KMS-11 (cell line): ENCODE data around the gene CAMTA1.

Experiments used
- H2AFZ ChIP-seq: fragments of 200-600 bp; sonication (generic); 2 replicates; pipeline ENCODE4 v1.6.1; 2016; ENCODE audit warnings: antibody characterized with exemption, mixed run types, low read depth
- H3K27ac ChIP-seq: fragments of 200-600 bp; sonication (generic); 2 replicates; pipeline ENCODE4 v1.6.1; 2016; ENCODE audit warnings: mild to moderate bottlenecking, mixed run types
- H3K27me3 ChIP-seq: fragments of 200-600 bp; sonication (generic); 2 replicates; pipeline ENCODE4 v1.6.1; 2017; ENCODE audit warnings: mild to moderate bottlenecking, low read depth, mixed run types, moderate library complexity; ENCODE audit not compliant: insufficient read depth
- H3K36me3 ChIP-seq: fragments of 200-600 bp; sonication (generic); 2 replicates; pipeline ENCODE4 v1.6.1; 2017; ENCODE audit warnings: mild to moderate bottlenecking, mixed run types; ENCODE audit not compliant: insufficient read depth
- H3K4me1 ChIP-seq: fragments of 200-600 bp; sonication (generic); 2 replicates; pipeline ENCODE4 v1.6.1; 2016; ENCODE audit warnings: mild to moderate bottlenecking, low read depth, mixed run types; ENCODE audit not compliant: poor library complexity, severe bottlenecking
- H3K4me2 ChIP-seq: fragments of 200-600 bp; sonication (generic); 2 replicates; pipeline ENCODE4 v1.7.0; 2016; ENCODE audit warnings: mild to moderate bottlenecking, mixed run types
- H3K4me3 ChIP-seq: fragments of 200-600 bp; sonication (generic); IDR thresholded peaks from 2 replicates; pipeline ENCODE4 v1.6.1; 2017; ENCODE audit warnings: low read depth, low read length, mixed read lengths; ENCODE audit not compliant: insufficient read depth
- H3K79me2 ChIP-seq: fragments of 200-600 bp; sonication (generic); 2 replicates; pipeline ENCODE4 v1.6.1; 2016; ENCODE audit warnings: low read depth, mixed run types; ENCODE audit not compliant: insufficient read depth
- H3K9ac ChIP-seq: fragments of 200-600 bp; sonication (generic); 2 replicates; pipeline ENCODE4 v1.6.1; 2016; ENCODE audit warnings: mild to moderate bottlenecking, mixed run types
- H4K20me1 ChIP-seq: fragments of 200-600 bp; sonication (generic); 2 replicates; pipeline ENCODE4 v1.6.1; 2016; ENCODE audit warnings: mild to moderate bottlenecking, mixed run types; ENCODE audit not compliant: insufficient read depth
- CTCF ChIP-seq: fragments of 200-600 bp; sonication (generic); conservative IDR thresholded peaks from 2 replicates; pipeline ENCODE4 v1.6.1; 2017; ENCODE audit warnings: low read depth, mild to moderate bottlenecking, antibody characterized with exemption, low read length, moderate library complexity, mixed read lengths

CAMTA1 gene

GRCh38 chr1:7680207-7680954, 895.1 kb downstream of the CAMTA1 start:
- H3K27me3 ChIP-seq, result peaks cover 24% of the 10 kb centered on the region; the same call in 1 of the 2 replicates
- H3K9ac ChIP-seq, result peak overlapping the region; percentile 47; the same call in 1 of the 2 replicates
- H4K20me1 ChIP-seq, result no peaks in the 10 kb centered on the region
- H2AFZ ChIP-seq, result peak overlapping the region; percentile 81
- no peaks in the 10 kb centered on the region for H3K79me2 ChIP-seq
- TF ChIP-seq CTCF, result no peak
- no peaks in the 10 kb centered on the region for H3K4me1 ChIP-seq
- H3K27ac ChIP-seq, result no peak overlapping the region
- H3K4me3 ChIP-seq, result peak overlapping the region; percentile 81
- peak overlapping the region; percentile 68 for H3K4me2 ChIP-seq
- no peaks in the 10 kb centered on the region for H3K36me3 ChIP-seq

GRCh38 chr1:7680955-7681268, 895.7 kb downstream of the CAMTA1 start:
- Histone ChIP-seq H3K4me1 (no peaks in the 10 kb centered on the region), H3K36me3 (no peaks in the 10 kb centered on the region), H3K27ac (no peak overlapping the region), H3K4me2 (peak overlapping the region; percentile 68), H3K9ac (peak overlapping the region; percentile 47; the same call in 1 of the 2 replicates), H2AFZ (peak overlapping the region; percentile 81), H4K20me1 (no peaks in the 10 kb centered on the region), H3K79me2 (no peaks in the 10 kb centered on the region), H3K4me3 (peak overlapping the region; percentile 24), H3K27me3 (peaks cover 26% of the 10 kb centered on the region; the same call in 1 of the 2 replicates)
- TF ChIP-seq CTCF, result no peak

GRCh38 chr1:7681401-7681800, 896.1 kb downstream of the CAMTA1 start:
- no peaks in the 10 kb centered on the region for H3K36me3 ChIP-seq
- H3K9ac ChIP-seq, result no peak overlapping the region
- H3K79me2 ChIP-seq, result no peaks in the 10 kb centered on the region
- H4K20me1 ChIP-seq, result no peaks in the 10 kb centered on the region
- no peak for TF ChIP-seq CTCF
- no peak overlapping the region; the same call in 1 of the 2 replicates for H3K4me2 ChIP-seq
- peak overlapping the region; percentile 81; the same call in 1 of the 2 replicates for H2AFZ ChIP-seq
- H3K27me3 ChIP-seq, result peaks cover 26% of the 10 kb centered on the region; the same call in 1 of the 2 replicates
- no peak overlapping the region for H3K27ac ChIP-seq
- H3K4me1 ChIP-seq, result no peaks in the 10 kb centered on the region
- H3K4me3 ChIP-seq, result peak overlapping the region; percentile 24

- no peak for TF ChIP-seq CTCF
- no peak overlapping the region for H3K27ac ChIP-seq
- no peak overlapping the region for H2AFZ ChIP-seq
- no peak overlapping the region for H3K4me2 ChIP-seq
- no peaks in the 10 kb centered on the region for H3K4me1 ChIP-seq
- H4K20me1 ChIP-seq, result no peaks in the 10 kb centered on the region
- peaks cover 28% of the 10 kb centered on the region; the same call in 1 of the 2 replicates for H3K27me3 ChIP-seq
- H3K79me2 ChIP-seq, result no peaks in the 10 kb centered on the region
- H3K4me3 ChIP-seq, result no peak overlapping the region
- H3K9ac ChIP-seq, result no peak overlapping the region
- no peaks in the 10 kb centered on the region for H3K36me3 ChIP-seq
Measured at GRCh38 chr1:7683521-7683920, 898.3 kb downstream of the CAMTA1 start.
